Measurements from ENCODE around the gene VCPKMT. TPM values are rescaled to one million over a fixed set of nuclear protein-coding genes. Genes with fewer than 3 reads are reported as not detected.

Gene VCPKMT
- total and polyA plus RNA-seq, 7 donors: 1.8 to 8.2 (median 4.6) TPM

- no peak for TF ChIP-seq CTCF (IDR thresholded peaks at IDR 0.05)
- peak overlapping the region; percentile 77 for H3K4me3 ChIP-seq
- H3K4me1 ChIP-seq: peaks cover 18% of the 10 kb centered on the region
- peaks cover 2 to 79% of the 10 kb centered on the region in 2 donors for H3K36me3 ChIP-seq (ENCODE audit: insufficient read depth in 1 of 2, low read depth in 1 of 2)
- intact Hi-C loops (cut with DNase I): loop anchor here in 1 of 2 donors (10.0 kb wide), 1 partner anchor 492 kb away; the partner anchor contains the start of genes MGAT2 and RPL36AL
- DNase-seq (no peak), ATAC-seq (peak in 3 of 4 donors; percentile 1 to 16 (median 9))
- H3K9me3 ChIP-seq: no peaks in the 10 kb centered on the region
- WGBS, 3 donors: 16 to 28% (median 17%) methylated on average over 2 of the region's 2 CpGs
- H3K27ac ChIP-seq: peak overlapping the region; percentile 94
- H3K27me3 ChIP-seq (ENCODE audit: insufficient read depth in 3 of 3, low read length in 2 of 3): no peaks in the 10 kb centered on the region
Observed at GRCh38 chr14:50116966-50117365, 594 bp upstream of the VCPKMT start.

- DNase-seq: no peak
- 70 to 81% (median 77%) methylated on average over 3 to 4 of the region's 4 CpGs for WGBS, 3 donors
- intact Hi-C loops (cut with DNase I): loop anchor here in 1 of 2 donors (10.0 kb wide), 1 partner anchor 489 kb away; the partner anchor contains the start of genes MGAT2 and RPL36AL
- no peak overlapping the region for H3K27ac ChIP-seq
- H3K4me3 ChIP-seq: no peak overlapping the region
- H3K4me1 ChIP-seq: peaks cover 18% of the 10 kb centered on the region
- no peak for ATAC-seq
- no peaks in the 10 kb centered on the region for H3K27me3 ChIP-seq (ENCODE audit: insufficient read depth in 3 of 3, low read length in 2 of 3)
- no peak for TF ChIP-seq CTCF (IDR thresholded peaks at IDR 0.05)
- H3K9me3 ChIP-seq: no peaks in the 10 kb centered on the region
- peaks cover 8 to 84% of the 10 kb centered on the region in 2 donors for H3K36me3 ChIP-seq (ENCODE audit: insufficient read depth in 1 of 2, low read depth in 1 of 2)
Observed at GRCh38 chr14:50113381-50114035, 2.9 kb downstream of the VCPKMT start.

GRCh38 chr14:50110323-50111037 lies 5.9 kb downstream of the VCPKMT start:
- no peaks in the 10 kb centered on the region for H3K27me3 ChIP-seq (ENCODE audit: insufficient read depth in 3 of 3, low read length in 2 of 3)
- ATAC-seq (no peak), DNase-seq (no peak)
- H3K9me3 ChIP-seq: no peaks in the 10 kb centered on the region
- TF ChIP-seq CTCF (IDR thresholded peaks at IDR 0.05): no peak
- no peak overlapping the region for H3K27ac ChIP-seq
- peaks cover 8 to 91% of the 10 kb centered on the region in 2 donors for H3K36me3 ChIP-seq (ENCODE audit: insufficient read depth in 1 of 2, low read depth in 1 of 2)
- H3K4me1 ChIP-seq: peaks cover 5% of the 10 kb centered on the region
- intact Hi-C loops (cut with DNase I): loop anchor here in 1 of 2 donors (10.0 kb wide), 1 partner anchor 486 kb away; the partner anchor contains the start of genes MGAT2 and RPL36AL
- no peak overlapping the region for H3K4me3 ChIP-seq
- 90 to 91% (median 91%) methylated on average over 4 of the region's 4 CpGs for WGBS, 3 donors

GRCh38 chr14:50109342-50109741 lies 7.0 kb downstream of the VCPKMT start:
- WGBS, 3 donors: 72 to 77% (median 72%) methylated on average over 6 of the region's 6 CpGs
- intact Hi-C loops (cut with DNase I): loop anchor here (5.0 kb wide), 2 partner anchors 107 to 242 kb away; no protein-coding TSS in a partner anchor
- H3K36me3 ChIP-seq (ENCODE audit: insufficient read depth in 1 of 2, low read depth in 1 of 2): peaks cover 6 to 81% of the 10 kb centered on the region in 2 donors

More at GRCh38 chr14:50109342-50109741, 7.0 kb downstream of the VCPKMT start:
- H3K27me3 ChIP-seq (ENCODE audit: insufficient read depth in 3 of 3, low read length in 2 of 3): no peaks in the 10 kb centered on the region
- H3K4me1 ChIP-seq: peaks cover 4% of the 10 kb centered on the region
- no peak for DNase-seq
- ATAC-seq: no peak
- H3K27ac ChIP-seq: no peak overlapping the region
- TF ChIP-seq CTCF (IDR thresholded peaks at IDR 0.05): no peak
- H3K9me3 ChIP-seq: no peaks in the 10 kb centered on the region
- no peak overlapping the region for H3K4me3 ChIP-seq

Data from psoas muscle (tissue), 8 donors.